PFSK-1 (cell line): ENCODE data around the gene RYR3.

Experiments used
- FOXP2 ChIP-seq: optimal IDR thresholded peaks from 2 replicates; pipeline ENCODE3; 2011; ENCODE audit warnings: borderline replicate concordance, control low read depth, inconsistent platforms; ENCODE audit not compliant: insufficient read depth; ENCODE audit errors: extremely low read length, extremely low read depth
- POLR2AphosphoS5 ChIP-seq: IDR thresholded peaks from 2 replicates; pipeline ENCODE4 v1.6.1; 2012; ENCODE audit warnings: low read depth, mild to moderate bottlenecking, control low read depth, low read length, moderate library complexity
- SIN3A ChIP-seq: IDR thresholded peaks from 2 replicates; pipeline ENCODE4 v1.6.1; 2012; ENCODE audit warnings: mild to moderate bottlenecking, low read length, moderate library complexity, borderline replicate concordance; ENCODE audit not compliant: insufficient read depth
- TAF1 ChIP-seq: IDR thresholded peaks from 2 replicates; pipeline ENCODE4 v1.6.1; 2012; ENCODE audit warnings: low read length, control low read depth, borderline replicate concordance; ENCODE audit not compliant: insufficient read depth
- TF ChIP-seq, protein P1 (sequence below), 2 experiments: IDR thresholded peaks; 2 replicates each; pipeline versions ENCODE4 v1.6.1 to v1.8.0; 2011 to 2012; ENCODE audit warnings: low read depth in 2 of 2, low read length in 2 of 2, control low read depth in 1 of 2, inconsistent platforms in 1 of 2, mild to moderate bottlenecking in 1 of 2, moderate library complexity in 1 of 2; ENCODE audit not compliant: insufficient read depth in 1 of 2

Gene RYR3

DNA sequence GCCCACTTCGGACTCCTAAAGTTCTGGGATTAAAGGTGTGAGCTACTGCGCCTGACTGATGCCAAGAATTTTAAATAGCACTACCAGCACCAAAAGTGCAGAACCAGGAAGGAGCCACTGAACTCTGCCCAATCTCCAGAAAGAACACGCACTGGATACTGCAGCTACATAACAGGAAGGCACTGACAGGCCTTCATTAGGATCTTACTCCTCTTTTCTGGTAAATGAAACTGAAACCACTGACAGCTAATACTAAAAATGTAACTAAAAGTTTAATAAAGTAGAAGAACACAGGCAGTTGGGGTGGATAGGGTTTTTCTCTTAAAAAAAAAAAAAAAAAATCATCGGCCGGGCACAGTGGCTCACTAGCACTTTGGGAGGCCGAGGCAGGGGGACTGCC, 583.4 kb downstream of the RYR3 start:
- TF ChIP-seq FOXP2 = no peak
- TF ChIP-seq POLR2AphosphoS5 = no peak
- TF ChIP-seq, protein P1, sequence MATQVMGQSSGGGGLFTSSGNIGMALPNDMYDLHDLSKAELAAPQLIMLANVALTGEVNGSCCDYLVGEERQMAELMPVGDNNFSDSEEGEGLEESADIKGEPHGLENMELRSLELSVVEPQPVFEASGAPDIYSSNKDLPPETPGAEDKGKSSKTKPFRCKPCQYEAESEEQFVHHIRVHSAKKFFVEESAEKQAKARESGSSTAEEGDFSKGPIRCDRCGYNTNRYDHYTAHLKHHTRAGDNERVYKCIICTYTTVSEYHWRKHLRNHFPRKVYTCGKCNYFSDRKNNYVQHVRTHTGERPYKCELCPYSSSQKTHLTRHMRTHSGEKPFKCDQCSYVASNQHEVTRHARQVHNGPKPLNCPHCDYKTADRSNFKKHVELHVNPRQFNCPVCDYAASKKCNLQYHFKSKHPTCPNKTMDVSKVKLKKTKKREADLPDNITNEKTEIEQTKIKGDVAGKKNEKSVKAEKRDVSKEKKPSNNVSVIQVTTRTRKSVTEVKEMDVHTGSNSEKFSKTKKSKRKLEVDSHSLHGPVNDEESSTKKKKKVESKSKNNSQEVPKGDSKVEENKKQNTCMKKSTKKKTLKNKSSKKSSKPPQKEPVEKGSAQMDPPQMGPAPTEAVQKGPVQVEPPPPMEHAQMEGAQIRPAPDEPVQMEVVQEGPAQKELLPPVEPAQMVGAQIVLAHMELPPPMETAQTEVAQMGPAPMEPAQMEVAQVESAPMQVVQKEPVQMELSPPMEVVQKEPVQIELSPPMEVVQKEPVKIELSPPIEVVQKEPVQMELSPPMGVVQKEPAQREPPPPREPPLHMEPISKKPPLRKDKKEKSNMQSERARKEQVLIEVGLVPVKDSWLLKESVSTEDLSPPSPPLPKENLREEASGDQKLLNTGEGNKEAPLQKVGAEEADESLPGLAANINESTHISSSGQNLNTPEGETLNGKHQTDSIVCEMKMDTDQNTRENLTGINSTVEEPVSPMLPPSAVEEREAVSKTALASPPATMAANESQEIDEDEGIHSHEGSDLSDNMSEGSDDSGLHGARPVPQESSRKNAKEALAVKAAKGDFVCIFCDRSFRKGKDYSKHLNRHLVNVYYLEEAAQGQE (IDR thresholded peaks at IDR 0.05; ENCODE audit: insufficient read depth in 1 of 2, low read depth in 2 of 2, low read length in 2 of 2) = no peak
- TF ChIP-seq TAF1 = no peak
- TF ChIP-seq SIN3A = no peak

DNA sequence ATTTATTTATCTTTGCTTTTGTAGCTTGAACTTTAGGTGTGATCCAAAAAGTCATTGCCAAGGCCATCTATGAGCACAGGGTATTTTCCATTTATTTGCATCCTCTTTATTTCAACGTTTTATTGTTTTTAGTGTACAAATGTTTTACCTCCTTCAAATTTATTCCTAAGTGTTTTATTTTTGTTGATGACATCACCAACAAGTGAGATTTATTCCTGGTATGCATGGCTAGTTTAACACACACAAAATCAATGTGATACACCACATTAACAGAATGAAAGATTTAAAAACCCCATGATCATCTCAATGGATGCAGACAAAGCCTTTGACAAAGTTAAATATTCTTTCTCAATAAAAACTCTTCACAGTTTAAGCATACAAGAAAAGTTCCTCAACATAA, 591.3 kb downstream of the RYR3 start:
- TF ChIP-seq, protein P1 (IDR thresholded peaks at IDR 0.05; ENCODE audit: insufficient read depth in 1 of 2, low read depth in 2 of 2, low read length in 2 of 2) = no peak
- TF ChIP-seq FOXP2 (no peak), POLR2AphosphoS5 (no peak), SIN3A (no peak), TAF1 (no peak)

DNA sequence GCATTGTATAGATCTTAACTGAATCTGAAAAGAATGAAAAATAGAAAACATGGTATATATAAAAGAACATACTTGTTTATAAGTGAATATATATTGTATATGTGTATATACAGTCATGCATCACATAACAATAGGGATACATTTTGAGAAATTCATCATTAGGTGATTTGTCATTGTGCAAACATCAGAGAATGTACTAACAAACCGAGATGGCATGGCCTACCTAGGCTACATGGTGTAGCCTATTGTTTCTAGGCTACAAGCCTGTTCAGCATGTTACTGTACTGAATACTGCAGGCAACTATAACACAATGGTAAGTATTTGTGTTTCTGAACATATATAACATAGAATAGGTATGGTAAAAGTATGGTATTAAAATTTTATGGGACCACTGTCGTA, 592.9 kb downstream of the RYR3 start:
- no peak for TF ChIP-seq SIN3A
- no peak for TF ChIP-seq POLR2AphosphoS5
- no peak for TF ChIP-seq FOXP2
- no peak for TF ChIP-seq TAF1
- TF ChIP-seq, protein P1 (IDR thresholded peaks at IDR 0.05; ENCODE audit: insufficient read depth in 1 of 2, low read depth in 2 of 2, low read length in 2 of 2) = no peak

DNA sequence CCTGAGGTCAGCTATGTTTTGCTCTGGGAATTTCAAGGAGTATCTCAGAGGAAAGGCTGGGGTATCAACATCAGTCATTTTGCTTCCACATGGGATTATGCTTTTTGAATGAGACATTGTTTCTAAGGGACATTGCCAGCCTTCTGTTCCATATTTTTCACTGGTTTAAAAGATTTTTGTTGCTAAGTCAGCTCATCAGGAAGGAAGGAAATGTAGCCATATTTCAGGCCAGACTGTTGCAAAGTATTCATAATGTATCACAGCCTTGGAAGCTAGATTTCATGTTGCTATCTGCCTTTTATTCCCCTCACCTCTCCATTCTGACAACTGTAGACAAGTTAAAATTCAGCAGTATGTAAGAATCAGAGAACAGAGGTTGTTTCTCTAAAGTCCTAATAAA, 596.6 kb downstream of the RYR3 start:
- TF ChIP-seq, protein P1 (IDR thresholded peaks at IDR 0.05; ENCODE audit: insufficient read depth in 1 of 2, low read depth in 2 of 2, low read length in 2 of 2) = no peak
- no peak for TF ChIP-seq POLR2AphosphoS5
- TF ChIP-seq TAF1 = no peak
- TF ChIP-seq SIN3A = no peak
- TF ChIP-seq FOXP2 = no peak

DNA sequence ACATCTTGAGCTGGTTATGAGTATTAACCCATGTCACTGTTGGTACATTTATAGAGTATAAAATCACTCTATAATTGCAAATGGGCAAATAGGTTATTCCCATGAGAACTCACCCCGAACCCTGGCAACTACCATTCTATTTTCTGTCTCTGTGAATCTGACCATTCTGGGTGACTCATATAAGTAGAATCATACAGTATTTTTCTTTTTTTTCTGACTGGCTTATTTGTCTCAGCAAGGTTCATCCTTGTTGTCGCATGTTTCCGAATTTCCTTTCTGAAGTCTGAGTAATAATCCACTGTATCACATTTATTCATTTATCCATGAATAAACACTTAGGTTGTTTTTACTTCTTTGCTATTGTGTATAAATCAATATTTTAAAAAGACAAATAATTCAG, 597.6 kb downstream of the RYR3 start:
- TF ChIP-seq SIN3A (no peak), FOXP2 (no peak), POLR2AphosphoS5 (no peak), TAF1 (no peak)
- TF ChIP-seq, protein P1 (IDR thresholded peaks at IDR 0.05; ENCODE audit: insufficient read depth in 1 of 2, low read depth in 2 of 2, low read length in 2 of 2) = no peak
